IPS-15b (cell line): Measurements from ENCODE around the gene CCNYL1.
"Not testable (repeated sequence)": the region's sequence is repeated elsewhere in the genome, so short reads cannot be mapped to it uniquely, and the experiment has no call there.

Experiments used
- H3K27me3 ChIP-seq: one replicate; pipeline ENCODE4 v1.6.1; 2013; ENCODE audit warnings: low read length; ENCODE audit not compliant: control insufficient read depth, insufficient read depth
- H3K36me3 ChIP-seq: one replicate; pipeline ENCODE4 v1.6.1; 2013; ENCODE audit warnings: low read length; ENCODE audit not compliant: control insufficient read depth, insufficient read depth
- H3K4me1 ChIP-seq: one replicate; pipeline ENCODE4 v1.6.1; 2013; ENCODE audit warnings: mild to moderate bottlenecking, low read length; ENCODE audit not compliant: control insufficient read depth, insufficient read depth
- H3K4me3 ChIP-seq: one replicate; pipeline ENCODE4 v1.5.1; 2013; ENCODE audit warnings: low read depth, low read length
- H3K9ac ChIP-seq: one replicate; pipeline ENCODE4 v1.6.1; 2013; ENCODE audit warnings: low read depth, mild to moderate bottlenecking, low read length
- H3K9me3 ChIP-seq: one replicate; pipeline ENCODE4 v1.6.1; 2013; ENCODE audit warnings: mild to moderate bottlenecking, low read length; ENCODE audit not compliant: control insufficient read depth, insufficient read depth

Gene CCNYL1

GRCh38 chr2:207724113-207724512 lies 12.7 kb downstream of the CCNYL1 start:
- peaks cover 4% of the 10 kb centered on the region for H3K4me1 ChIP-seq

GRCh38 chr2:207725873-207726578 lies 14.6 kb downstream of the CCNYL1 start:
- H3K4me1 ChIP-seq: peaks cover 4% of the 10 kb centered on the region
- H3K27me3 ChIP-seq: no peaks in the 10 kb centered on the region
- no peak overlapping the region for H3K9ac ChIP-seq
- H3K4me3 ChIP-seq: no peak overlapping the region
- H3K9me3 ChIP-seq: no peaks in the 10 kb centered on the region
- H3K36me3 ChIP-seq: no peaks in the 10 kb centered on the region

More at GRCh38 chr2:207724113-207724512, 12.7 kb downstream of the CCNYL1 start:
- Histone ChIP-seq H3K27me3 (no peaks in the 10 kb centered on the region), H3K36me3 (no peaks in the 10 kb centered on the region), H3K9me3 (no peaks in the 10 kb centered on the region), H3K9ac (no peak overlapping the region), H3K4me3 (no peak overlapping the region)

GRCh38 chr2:207727261-207727660 lies 15.8 kb downstream of the CCNYL1 start:
- H3K4me1 ChIP-seq: peaks cover 4% of the 10 kb centered on the region
- no peaks in the 10 kb centered on the region for H3K27me3 ChIP-seq
- H3K9ac ChIP-seq: no peak overlapping the region
- H3K4me3 ChIP-seq: no peak overlapping the region
- H3K36me3 ChIP-seq: no peaks in the 10 kb centered on the region
- no peaks in the 10 kb centered on the region for H3K9me3 ChIP-seq

GRCh38 chr2:207729465-207729998 lies 18.1 kb downstream of the CCNYL1 start:
- no peaks in the 10 kb centered on the region for H3K36me3 ChIP-seq
- H3K4me1 ChIP-seq: peaks cover 4% of the 10 kb centered on the region
- no peak overlapping the region for H3K9ac ChIP-seq
- H3K27me3 ChIP-seq: no peaks in the 10 kb centered on the region
- H3K9me3 ChIP-seq: no peaks in the 10 kb centered on the region
- H3K4me3 ChIP-seq: no peak overlapping the region

- Histone ChIP-seq H3K4me1 (no peaks in the 10 kb centered on the region), H3K36me3 (no peaks in the 10 kb centered on the region), H3K9ac (no peak overlapping the region), H3K9me3 (no peaks in the 10 kb centered on the region), H3K4me3 (no peak overlapping the region), H3K27me3 (no peaks in the 10 kb centered on the region)
Observed at GRCh38 chr2:207731138-207731537, 19.7 kb downstream of the CCNYL1 start.

- Histone ChIP-seq H3K36me3 (no peaks in the 10 kb centered on the region), H3K4me3 (no peak overlapping the region), H3K4me1 (no peaks in the 10 kb centered on the region), H3K9me3 (no peaks in the 10 kb centered on the region), H3K9ac (no peak overlapping the region), H3K27me3 (no peaks in the 10 kb centered on the region)
Observed at GRCh38 chr2:207733597-207734240, 22.3 kb downstream of the CCNYL1 start.

GRCh38 chr2:207734264-207734635 lies 22.8 kb downstream of the CCNYL1 start:
- H3K9me3 ChIP-seq: no peaks in the 10 kb centered on the region
- H3K9ac ChIP-seq: no peak overlapping the region
- no peaks in the 10 kb centered on the region for H3K36me3 ChIP-seq
- H3K4me1 ChIP-seq: no peaks in the 10 kb centered on the region
- no peaks in the 10 kb centered on the region for H3K27me3 ChIP-seq
- H3K4me3 ChIP-seq: no peak overlapping the region

- Histone ChIP-seq H3K36me3 (no peaks in the 10 kb centered on the region), H3K27me3 (no peaks in the 10 kb centered on the region), H3K9ac (no peak overlapping the region), H3K4me3 (no peak overlapping the region), H3K4me1 (no peaks in the 10 kb centered on the region), H3K9me3 (no peaks in the 10 kb centered on the region)
Observed at GRCh38 chr2:207734636-207735512, 23.4 kb downstream of the CCNYL1 start.

- H3K27me3 ChIP-seq, H3K4me3 ChIP-seq, H3K36me3 ChIP-seq, H3K4me1 ChIP-seq, H3K9ac ChIP-seq, H3K9me3 ChIP-seq: not testable (repeated sequence)
Observed at GRCh38 chr2:207735513-207735859, 24.0 kb downstream of the CCNYL1 start.

GRCh38 chr2:207743514-207743913 lies 32.1 kb downstream of the CCNYL1 start:
- peaks cover 3% of the 10 kb centered on the region for H3K36me3 ChIP-seq

GRCh38 chr2:207744050-207744449 lies 32.6 kb downstream of the CCNYL1 start:
- Histone ChIP-seq H3K4me1 (no peaks in the 10 kb centered on the region), H3K36me3 (peaks cover 3% of the 10 kb centered on the region), H3K4me3 (no peak overlapping the region), H3K9ac (no peak overlapping the region), H3K27me3 (no peaks in the 10 kb centered on the region), H3K9me3 (no peaks in the 10 kb centered on the region)

More at GRCh38 chr2:207743514-207743913, 32.1 kb downstream of the CCNYL1 start:
- Histone ChIP-seq H3K9me3 (no peaks in the 10 kb centered on the region), H3K4me3 (no peak overlapping the region), H3K27me3 (no peaks in the 10 kb centered on the region), H3K9ac (no peak overlapping the region), H3K4me1 (no peaks in the 10 kb centered on the region)
